OCI-LY1 (cell line): ENCODE results near the gene FRMD1.

Source experiments
- CTCF ChIP-seq: fragments of 200-600 bp; sonication (generic), shearing (Covaris generic); IDR thresholded peaks from 2 replicates; pipeline ENCODE4 v1.5.1; 2017; ENCODE audit warnings: mild to moderate bottlenecking, antibody characterized with exemption, low read length, moderate library complexity, mixed read lengths
- EZH2 ChIP-seq: fragments of 200-600 bp; sonication (generic), shearing (Covaris generic); IDR thresholded peaks from 2 replicates; pipeline ENCODE4 v1.8.0; 2017; ENCODE audit warnings: borderline replicate concordance, mixed run types, mild to moderate bottlenecking, antibody characterized with exemption, low read length, moderate library complexity, mixed read lengths

DNA sequence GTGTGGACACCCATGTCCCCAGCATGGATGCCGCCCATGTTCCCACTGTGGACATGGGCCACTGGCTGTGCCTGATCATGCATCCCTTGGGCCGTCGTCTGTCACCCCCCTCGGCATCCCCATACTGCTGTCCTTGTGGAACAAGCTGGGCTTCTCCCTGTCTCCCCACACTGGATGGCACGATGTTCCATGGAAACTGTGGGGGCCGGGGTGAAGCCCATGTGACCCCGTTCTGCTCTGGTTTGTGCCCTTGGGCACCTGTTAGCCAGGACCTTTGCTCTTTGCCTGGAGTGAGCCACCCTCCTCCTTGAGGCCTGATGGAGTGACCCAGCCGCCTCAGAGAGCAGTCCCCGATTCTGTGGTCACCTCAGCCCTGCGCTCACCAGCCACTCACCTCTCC, 7.6 kb upstream of the FRMD1 start:
- TF ChIP-seq CTCF (no peak), EZH2 (no peak)
